K562 (cell line): ENCODE measurements around the gene LCMT2. TPM values are rescaled to one million over a fixed set of nuclear protein-coding genes. Genes with fewer than 3 reads are reported as not detected.

Experiments
- BRD9 ChIP-seq: fragments of 450-650 bp; IDR thresholded peaks from 2 replicates; pipeline ENCODE4 v1.6.1; 2018; ENCODE audit warnings: low read depth; ENCODE audit not compliant: partially characterized antibody
- CBX5 ChIP-seq: IDR thresholded peaks from 2 replicates; pipeline ENCODE4 v1.6.1; 2014; ENCODE audit warnings: low read depth, borderline replicate concordance
- JUNB ChIP-seq: fragments of 450-650 bp; formaldehyde crosslinking; conservative IDR thresholded peaks from 2 replicates; pipeline ENCODE4 v1.4.0; 2020; ENCODE audit warnings: mild to moderate bottlenecking
- NBN ChIP-seq: fragments of 450-650 bp; IDR thresholded peaks from 2 replicates; pipeline ENCODE4 v1.6.1; 2016; ENCODE audit warnings: low read depth, mild to moderate bottlenecking
- NCOA1 ChIP-seq: fragments of 450-650 bp; IDR thresholded peaks from 2 replicates; pipeline ENCODE4 v1.6.1; 2016; ENCODE audit warnings: low read depth
- SMAD4 ChIP-seq: fragments of 250-450 bp; sonication (Bioruptor Pico); conservative IDR thresholded peaks from 2 replicates; pipeline ENCODE4 v1.8.0; 2021; ENCODE audit warnings: inconsistent platforms, mild to moderate bottlenecking, moderate library complexity
- ZNF146 ChIP-seq: IDR thresholded peaks from one replicate; pipeline ENCODE4 v1.6.1; 2018; ENCODE audit warnings: missing compliant biosample characterization; ENCODE audit not compliant: unreplicated experiment
- ZNF778 ChIP-seq: fragments of 450-650 bp; formaldehyde crosslinking; IDR thresholded peaks from 2 replicates; pipeline ENCODE4 v1.4.0; 2020; ENCODE audit warnings: mild to moderate bottlenecking, moderate library complexity
- polyA plus RNA-seq, 8 experiments: library from polyadenylated mRNA; depleted of rRNA in 4 of 8; stranded (reverse) in 5 of 8; unstranded in 3 of 8; fragments of >200 nt; fragmentation: Nextera tagmentation in 2 of 8; fragmentation: Illumina TruSeq in 1 of 8; extraction: Ambion mirVana in 2 of 8; extraction: Trizol in 1 of 8; gene quantifications; 2 replicates each; pipeline versions ENCODE4 v1.2.1 to v1.2.3, GENCODE V29; 2011 to 2014; ENCODE audit warnings: inconsistent platforms in 1 of 8, missing spikeins in 1 of 8
- total RNA-seq, 7 experiments: library from RNA; depleted of rRNA in 6 of 7; stranded (reverse); fragments of >200 nt in 6 of 7; fragmentation: Illumina TruSeq in 2 of 7; extraction: Trizol in 2 of 7; gene quantifications; 2 replicates each; pipeline versions ENCODE4 v1.2.1 to v1.2.3, GENCODE V29; 2011 to 2021; ENCODE audit warnings: low replicate concordance in 1 of 7
- TF ChIP-seq, protein P1 (sequence below): fragments of 250-450 bp; sonication (Bioruptor Pico); IDR thresholded peaks from 2 replicates; pipeline ENCODE4 v1.8.0; 2022; ENCODE audit warnings: inconsistent platforms
- TF ChIP-seq, protein P2 (sequence below): sonication (generic); formaldehyde crosslinking; IDR thresholded peaks from 2 replicates; pipeline ENCODE4 v1.9.0; 2022; ENCODE audit warnings: mild to moderate bottlenecking, missing genetic modification reagents
- TF ChIP-seq, protein P3 (sequence below): IDR thresholded peaks from 2 replicates; pipeline ENCODE4 v1.6.1; 2011; ENCODE audit not compliant: insufficient read length; ENCODE audit errors: extremely low read depth

LCMT2 gene
- total and polyA plus RNA-seq, 9 of the 15 experiments (the other 6 are each of a cell fraction or from before 2014, with no cell fraction given) = 2.5 to 22.3 (median 15.2) TPM

DNA sequence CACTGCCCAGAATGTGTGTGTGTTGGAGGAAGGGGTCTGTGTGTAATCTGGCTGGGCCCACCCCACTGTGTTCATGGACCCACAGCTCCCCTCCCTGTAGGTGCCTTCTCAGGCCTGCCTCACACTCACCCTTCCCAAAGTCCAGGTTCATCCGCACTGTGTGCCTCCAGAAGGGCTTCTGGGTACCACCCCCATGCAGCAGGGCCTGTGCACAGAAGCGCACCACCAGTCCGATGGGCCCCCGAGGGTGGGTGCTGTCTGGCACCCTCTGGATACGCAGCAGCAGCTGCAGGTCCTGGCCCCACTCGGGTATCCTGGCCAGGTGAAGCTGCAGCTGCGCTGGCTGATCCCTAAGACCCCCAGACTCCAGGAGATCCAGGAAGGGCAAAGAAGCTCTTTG, 50.9 kb downstream of the LCMT2 start (continued):
- TF ChIP-seq, protein P1, sequence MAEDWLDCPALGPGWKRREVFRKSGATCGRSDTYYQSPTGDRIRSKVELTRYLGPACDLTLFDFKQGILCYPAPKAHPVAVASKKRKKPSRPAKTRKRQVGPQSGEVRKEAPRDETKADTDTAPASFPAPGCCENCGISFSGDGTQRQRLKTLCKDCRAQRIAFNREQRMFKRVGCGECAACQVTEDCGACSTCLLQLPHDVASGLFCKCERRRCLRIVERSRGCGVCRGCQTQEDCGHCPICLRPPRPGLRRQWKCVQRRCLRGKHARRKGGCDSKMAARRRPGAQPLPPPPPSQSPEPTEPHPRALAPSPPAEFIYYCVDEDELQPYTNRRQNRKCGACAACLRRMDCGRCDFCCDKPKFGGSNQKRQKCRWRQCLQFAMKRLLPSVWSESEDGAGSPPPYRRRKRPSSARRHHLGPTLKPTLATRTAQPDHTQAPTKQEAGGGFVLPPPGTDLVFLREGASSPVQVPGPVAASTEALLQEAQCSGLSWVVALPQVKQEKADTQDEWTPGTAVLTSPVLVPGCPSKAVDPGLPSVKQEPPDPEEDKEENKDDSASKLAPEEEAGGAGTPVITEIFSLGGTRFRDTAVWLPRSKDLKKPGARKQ (CRISPR knock-in tag) = no peak
- TF ChIP-seq, protein P2, sequence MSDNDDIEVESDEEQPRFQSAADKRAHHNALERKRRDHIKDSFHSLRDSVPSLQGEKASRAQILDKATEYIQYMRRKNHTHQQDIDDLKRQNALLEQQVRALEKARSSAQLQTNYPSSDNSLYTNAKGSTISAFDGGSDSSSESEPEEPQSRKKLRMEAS (CRISPR knock-in tag) = no peak
- TF ChIP-seq JUNB (CRISPR knock-in tag) (no peak), ZNF778 (CRISPR knock-in tag) (no peak), NBN (no peak), SMAD4 (CRISPR knock-in tag) (no peak), BRD9 (no peak), CBX5 (no peak), NCOA1 (no peak), ZNF146 (CRISPR knock-in tag) (no peak)
- TF ChIP-seq, protein P3, sequence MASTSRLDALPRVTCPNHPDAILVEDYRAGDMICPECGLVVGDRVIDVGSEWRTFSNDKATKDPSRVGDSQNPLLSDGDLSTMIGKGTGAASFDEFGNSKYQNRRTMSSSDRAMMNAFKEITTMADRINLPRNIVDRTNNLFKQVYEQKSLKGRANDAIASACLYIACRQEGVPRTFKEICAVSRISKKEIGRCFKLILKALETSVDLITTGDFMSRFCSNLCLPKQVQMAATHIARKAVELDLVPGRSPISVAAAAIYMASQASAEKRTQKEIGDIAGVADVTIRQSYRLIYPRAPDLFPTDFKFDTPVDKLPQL = no peak
